ENCODE data around the gene MYCL. TPM values are rescaled to one million over a fixed set of nuclear protein-coding genes. Genes with fewer than 3 reads are reported as not detected.

MYCL gene, protein sequence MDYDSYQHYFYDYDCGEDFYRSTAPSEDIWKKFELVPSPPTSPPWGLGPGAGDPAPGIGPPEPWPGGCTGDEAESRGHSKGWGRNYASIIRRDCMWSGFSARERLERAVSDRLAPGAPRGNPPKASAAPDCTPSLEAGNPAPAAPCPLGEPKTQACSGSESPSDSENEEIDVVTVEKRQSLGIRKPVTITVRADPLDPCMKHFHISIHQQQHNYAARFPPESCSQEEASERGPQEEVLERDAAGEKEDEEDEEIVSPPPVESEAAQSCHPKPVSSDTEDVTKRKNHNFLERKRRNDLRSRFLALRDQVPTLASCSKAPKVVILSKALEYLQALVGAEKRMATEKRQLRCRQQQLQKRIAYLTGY
- 1.1 to 1.9 TPM (median 1.6 TPM) in 5 replicates for total RNA-seq (2022; extraction: Qiagen RNA extraction)

DNA sequence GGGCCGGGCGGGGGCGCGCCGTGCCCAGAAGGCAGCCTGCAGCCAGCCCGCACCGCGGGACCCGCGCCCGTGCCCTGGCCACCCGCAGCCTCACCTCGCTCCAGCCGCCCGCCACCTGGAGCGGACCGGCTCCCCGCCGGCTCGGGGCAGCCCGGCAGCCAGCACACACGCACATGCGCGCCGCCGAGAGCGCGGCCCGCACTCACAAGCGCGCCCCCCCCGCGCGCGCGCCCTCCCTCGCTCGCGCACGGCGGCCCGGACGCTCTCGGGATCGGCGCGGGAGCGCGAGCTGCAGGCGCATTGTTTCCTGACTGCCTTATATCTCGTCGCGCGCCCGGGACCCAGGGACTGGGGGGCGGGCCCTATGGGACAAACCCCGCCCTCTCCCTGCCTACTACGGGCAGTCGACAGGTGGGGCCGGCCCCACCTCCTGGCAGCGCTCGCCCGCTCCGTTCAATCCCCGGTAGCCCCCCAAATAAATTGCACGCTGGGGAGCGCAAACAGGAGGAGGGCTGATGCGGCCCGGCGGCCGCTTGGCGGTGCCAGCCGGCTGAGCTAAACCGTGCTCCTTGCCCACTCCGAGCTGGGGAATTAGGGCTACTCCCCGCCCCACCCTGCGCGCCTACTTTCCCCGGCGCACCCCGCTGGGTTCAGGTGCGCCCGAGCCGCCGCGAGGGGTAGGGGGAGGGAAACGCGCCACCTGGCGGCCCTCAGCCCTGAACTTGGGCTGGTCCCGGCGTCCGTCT lies at the start of gene MYCL:
Gene MYCL (minus strand): TSS at position 204 of the 746 bp plus-strand sequence. CDS start 483 bp downstream, outside the sequence.

Other genes starting within 250 kb of the MYCL start
- not detected in 5 replicates for gene NT5C1A, start 229.8 kb downstream of the MYCL start, total RNA-seq (2022; extraction: Qiagen RNA extraction)
- 0.21 to 0.34 TPM (median 0.26 TPM) in 5 replicates for gene HPCAL4, start 210.5 kb downstream of the MYCL start, total RNA-seq (2022; extraction: Qiagen RNA extraction)
- 36.5 to 39.9 TPM (median 36.8 TPM) in 5 replicates for gene PPIE, start 163.0 kb downstream of the MYCL start, total RNA-seq (2022; extraction: Qiagen RNA extraction)
- 0.39 to 0.72 TPM (median 0.62 TPM) in 5 replicates for gene OXCT2, start 130.6 kb downstream of the MYCL start, total RNA-seq (2022; extraction: Qiagen RNA extraction)
- gene BMP8B, start 113.1 kb downstream of the MYCL start, total RNA-seq (2022; extraction: Qiagen RNA extraction), result 4.2 to 5.9 TPM (median 5.2 TPM) in 5 replicates
- 14.9 to 16.1 TPM (median 15.5 TPM) in 5 replicates for gene TRIT1, start 18.4 kb downstream of the MYCL start, total RNA-seq (2022; extraction: Qiagen RNA extraction)
- gene MFSD2A, start 53.2 kb upstream of the MYCL start, total RNA-seq (2022; extraction: Qiagen RNA extraction), result 8.4 to 11.4 TPM (median 10.4 TPM) in 5 replicates
- 228 to 275 TPM (median 266 TPM) in 5 replicates for gene CAP1, start 138.8 kb upstream of the MYCL start, total RNA-seq (2022; extraction: Qiagen RNA extraction)
- gene PPT1, start 195.3 kb upstream of the MYCL start, total RNA-seq (2022; extraction: Qiagen RNA extraction), result 64.6 to 70.6 TPM (median 66.3 TPM) in 5 replicates

Data from A549 treated with dexamethasone at 1 μM for 4 hours (cell line).